HT-29 (cell line): ENCODE results near the gene ZCCHC14. TPM values are rescaled to one million over a fixed set of nuclear protein-coding genes. Genes with fewer than 3 reads are reported as not detected.

Experiments used
- DNase-seq: peaks from one replicate; pipeline ENCODE4 v3.0.0-alpha.2; 2015; ENCODE audit warnings: low spot score
- total RNA-seq: library from RNA; depleted of rRNA; stranded (reverse); fragments of >200 nt; shearing (Covaris generic); gene quantifications from 2 replicates; pipeline ENCODE4 v1.2.3, GENCODE V29; 2014

ZCCHC14 gene
- total RNA-seq, 1 experiment from 2014 or later: 13.8 TPM

DNA sequence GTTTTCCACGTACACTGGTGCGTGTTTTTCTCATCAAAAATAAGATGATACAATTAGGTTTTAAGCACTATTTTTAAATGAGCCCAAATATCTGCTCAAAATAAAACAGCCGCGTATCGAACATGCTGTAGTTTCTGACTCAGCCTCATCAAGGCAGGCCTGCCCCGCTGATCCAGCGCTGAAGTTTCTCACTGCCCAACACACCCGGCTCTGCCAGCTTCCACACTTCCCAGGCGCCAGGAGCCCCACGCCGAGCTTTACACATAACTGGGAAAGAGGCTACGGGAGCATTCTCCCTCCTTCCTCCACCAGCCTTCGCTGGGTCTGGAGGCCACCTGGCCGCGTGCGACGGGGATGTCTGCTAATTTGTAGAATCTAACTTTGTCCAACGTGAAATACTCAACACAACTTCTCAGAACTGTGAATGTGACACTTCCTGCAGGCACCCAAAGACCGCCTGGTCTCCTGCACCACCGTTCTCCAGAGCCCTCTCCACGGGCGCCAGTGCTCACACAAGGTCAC, 58.6 kb downstream of the ZCCHC14 start:
- no peak for DNase-seq

GRCh38 chr16:87432330-87432915, 60.4 kb downstream of the ZCCHC14 start:
- no peak for DNase-seq

DNA sequence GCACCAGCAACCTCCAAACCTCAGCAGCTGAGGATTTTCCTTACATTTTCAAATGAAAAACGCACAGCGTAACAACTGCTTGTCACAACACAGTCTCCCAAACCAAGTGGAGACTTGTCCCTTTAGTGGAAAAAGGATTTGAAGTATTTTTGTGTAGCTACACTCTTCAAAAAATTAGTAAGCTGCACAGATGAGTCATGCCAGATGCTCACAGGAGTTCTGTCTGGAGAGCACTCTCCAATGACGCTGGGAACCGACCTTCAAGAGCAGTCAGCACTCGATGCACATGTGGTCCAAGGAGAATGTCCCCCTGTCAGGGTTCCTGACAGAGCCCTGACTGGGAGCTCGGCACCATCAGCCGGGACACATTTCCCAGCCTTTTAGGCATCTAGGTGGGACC, 60.9 kb downstream of the ZCCHC14 start:
- no peak for DNase-seq

DNA sequence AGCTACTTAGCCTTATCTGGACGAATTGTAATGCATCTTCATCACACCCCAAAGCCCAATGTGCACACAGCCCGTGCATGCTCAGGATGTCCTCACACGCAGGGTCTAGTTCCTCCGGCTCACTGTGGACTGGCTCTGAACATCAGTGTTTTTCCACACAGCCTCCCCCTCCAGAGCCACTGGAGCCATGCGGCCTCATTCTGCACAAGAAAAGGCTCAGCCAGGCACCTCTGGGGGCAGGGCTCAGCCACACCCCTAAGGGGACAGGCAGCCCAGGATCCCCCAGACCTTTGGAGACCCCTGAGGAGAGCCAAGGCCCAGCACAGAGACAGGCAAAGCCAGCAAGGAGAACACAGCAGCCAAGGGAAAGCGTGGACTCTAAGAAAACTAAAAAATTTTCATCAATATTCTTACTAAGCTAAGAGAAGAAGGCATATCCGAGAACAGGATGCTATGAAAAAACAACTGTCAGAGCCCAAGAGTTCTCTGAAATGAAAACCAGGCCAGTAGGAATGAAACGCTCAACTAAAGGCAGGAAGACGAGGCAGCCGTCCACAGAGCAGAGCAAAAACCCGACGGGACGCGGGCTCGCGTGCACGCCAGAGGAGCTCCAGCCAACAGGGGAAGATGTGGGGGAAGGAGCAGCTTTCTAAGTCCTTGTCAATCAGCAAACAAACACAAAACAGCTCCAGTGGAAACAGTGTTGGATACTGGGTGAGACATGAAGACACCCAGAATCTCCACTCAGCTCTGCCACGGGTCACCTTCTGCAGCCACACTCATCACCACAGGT, 66.2 kb downstream of the ZCCHC14 start:
- no peak for DNase-seq

DNA sequence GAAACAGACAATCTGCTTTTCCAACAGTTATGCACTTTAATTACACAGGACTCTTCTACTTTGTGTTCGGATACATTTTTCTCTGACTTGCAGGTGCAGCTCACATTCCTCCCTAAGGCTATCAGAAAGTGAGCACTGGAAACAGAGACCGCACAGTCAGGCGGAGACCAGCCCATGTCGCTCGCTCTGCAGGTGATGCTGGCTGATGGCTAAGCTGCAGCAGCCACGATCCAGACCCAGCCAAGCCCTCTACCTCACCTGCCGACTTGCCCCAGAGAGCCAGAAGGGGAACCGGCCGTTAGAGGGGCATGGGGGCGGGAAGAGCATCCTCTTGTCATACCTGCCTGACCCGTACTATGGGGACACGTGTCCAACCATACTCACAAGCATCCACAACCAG, 66.9 kb downstream of the ZCCHC14 start:
- DNase-seq: no peak

DNA sequence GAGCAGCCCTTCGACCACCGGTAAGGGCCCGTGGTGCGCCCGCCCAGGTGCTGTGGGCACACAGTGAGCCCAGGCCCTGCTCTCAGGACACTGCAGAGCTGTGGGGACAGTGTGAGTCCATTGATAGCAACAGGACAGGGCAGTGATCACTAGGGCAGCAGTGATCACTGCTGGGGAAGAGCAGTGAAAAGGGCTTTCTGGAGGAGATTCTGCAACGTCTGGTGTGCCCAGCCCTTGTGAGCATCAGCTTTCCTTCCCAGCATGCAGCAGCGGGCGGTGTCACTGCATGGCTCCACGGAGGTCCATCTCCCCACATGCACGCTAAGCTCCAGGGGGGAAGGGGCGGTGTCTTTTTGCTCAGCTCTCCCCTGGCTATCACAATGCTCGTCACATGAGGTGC, 68.6 kb downstream of the ZCCHC14 start:
- DNase-seq: no peak

DNA sequence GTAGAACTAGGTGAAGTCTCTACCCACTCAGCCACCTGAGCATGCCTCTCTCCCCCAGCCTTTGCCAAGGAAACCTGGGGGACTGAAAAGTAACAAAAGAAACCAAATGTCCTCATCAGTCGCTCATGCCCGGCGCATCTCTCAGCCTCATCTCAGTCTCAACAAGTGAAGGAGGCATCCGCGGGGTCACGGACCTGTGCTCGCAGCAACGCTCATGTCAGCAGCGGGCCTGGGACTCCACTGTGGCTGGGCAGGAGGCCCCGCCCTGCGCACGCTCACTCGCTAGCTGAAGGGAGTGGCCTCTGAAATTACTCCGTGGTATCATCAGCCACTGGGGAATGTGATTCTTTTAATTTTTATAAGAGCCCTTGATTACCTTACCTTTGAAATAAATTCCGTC, 69.4 kb downstream of the ZCCHC14 start:
- no peak for DNase-seq

GRCh38 chr16:87422106-87422505, 70.7 kb downstream of the ZCCHC14 start:
- DNase-seq: no peak

GRCh38 chr16:87421003-87421912, 71.6 kb downstream of the ZCCHC14 start:
- DNase-seq: no peak

DNA sequence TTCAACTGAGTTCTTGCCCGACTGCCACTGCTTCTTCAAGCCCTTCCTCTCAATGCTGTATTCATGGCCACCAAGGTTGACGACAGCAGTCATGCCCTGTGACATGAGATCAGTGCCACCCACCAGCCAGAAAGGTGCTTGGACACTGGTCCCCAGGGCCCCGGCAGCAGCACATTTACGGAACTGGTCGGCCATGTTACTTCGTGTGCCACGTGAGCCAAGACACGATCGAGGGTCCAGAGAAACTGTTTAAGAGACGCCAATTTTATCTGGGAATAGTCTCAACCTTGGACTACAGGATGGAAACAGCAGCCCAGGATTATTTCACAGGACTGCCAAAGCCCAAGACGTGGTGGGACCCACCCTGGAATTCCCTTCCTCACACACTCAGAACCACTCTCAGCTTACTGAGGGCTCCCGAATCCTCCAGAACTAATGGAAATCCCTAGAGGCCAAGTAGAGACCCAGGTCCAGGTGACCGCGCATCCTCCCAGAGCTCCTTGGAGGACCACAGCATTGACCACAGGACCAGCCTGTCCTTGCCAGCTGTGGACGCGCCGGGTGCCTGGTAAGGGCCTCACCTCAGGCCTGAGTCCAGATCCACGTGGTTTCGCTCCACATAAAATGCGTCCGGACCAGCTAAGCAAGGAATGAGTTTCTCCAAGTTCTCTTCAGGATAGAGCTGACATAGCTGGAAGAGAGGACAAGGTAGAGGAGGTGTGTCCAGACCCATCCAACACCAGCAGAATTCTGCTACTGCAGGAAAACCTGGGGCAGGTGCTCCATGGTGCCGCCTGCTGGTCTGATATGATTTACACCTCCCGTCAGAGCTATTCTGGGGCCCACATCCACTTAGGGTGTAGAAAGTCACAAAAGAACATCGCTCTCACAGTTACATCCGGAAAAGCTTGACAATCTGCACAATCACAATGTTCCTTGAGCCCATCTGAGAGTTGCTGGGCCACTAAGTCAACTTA, 72.5 kb downstream of the ZCCHC14 start:
- no peak for DNase-seq

DNA sequence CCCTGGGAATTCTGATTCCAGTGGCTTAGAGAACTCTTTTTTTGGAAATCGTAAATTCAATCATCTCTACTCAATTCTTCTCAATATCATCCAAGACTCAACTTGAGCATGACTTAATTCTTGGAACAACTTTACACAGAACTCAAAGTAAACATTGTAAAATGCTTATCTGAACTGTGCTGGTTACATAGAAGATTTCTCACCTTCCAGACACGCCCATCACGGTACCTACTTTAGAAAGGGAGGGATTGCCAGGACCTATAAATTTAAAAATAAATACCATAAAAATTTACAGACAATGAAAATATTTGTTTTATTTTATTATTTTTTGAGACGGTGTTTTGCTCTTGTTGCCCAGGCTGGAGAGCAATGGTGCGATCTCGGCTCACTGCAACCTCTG, 74.2 kb downstream of the ZCCHC14 start:
- no peak for DNase-seq

GRCh38 chr16:87418216-87418615, 74.6 kb downstream of the ZCCHC14 start:
- no peak for DNase-seq

- no peak for DNase-seq
Observed at GRCh38 chr16:87417528-87417910, 75.3 kb downstream of the ZCCHC14 start.

DNA sequence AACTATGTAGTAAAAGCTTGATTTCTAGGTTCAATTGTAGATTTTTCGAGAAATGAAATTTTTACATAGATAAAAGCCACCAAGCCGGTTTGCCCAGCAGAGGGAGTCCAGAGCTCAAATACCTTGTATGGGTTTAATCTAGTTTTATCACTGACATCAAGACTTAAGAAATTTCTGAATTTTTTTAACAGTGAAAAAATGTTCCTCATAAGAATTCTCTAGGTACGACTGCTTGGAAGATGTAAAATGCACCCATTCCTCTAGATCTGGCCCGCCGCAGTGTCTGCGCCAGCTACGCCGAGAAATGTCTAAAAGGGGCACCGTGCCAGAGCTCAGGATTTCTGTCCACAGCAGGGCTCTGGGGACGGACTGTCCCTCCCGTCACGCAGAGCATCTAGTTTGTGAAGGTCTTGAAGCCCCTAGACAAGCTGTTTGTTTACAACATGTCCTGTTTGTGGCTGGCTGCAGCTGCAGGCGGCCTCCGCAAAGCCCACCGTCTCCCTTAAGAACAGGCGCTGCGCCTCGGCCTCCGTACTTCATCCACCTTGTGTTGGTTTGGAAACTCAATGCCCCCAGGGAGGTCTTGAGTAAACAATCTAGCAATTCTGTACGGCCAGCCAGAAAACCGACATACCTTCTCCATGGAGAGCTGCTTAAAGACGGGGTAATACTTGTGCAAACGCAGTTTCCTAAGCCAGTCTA, 75.8 kb downstream of the ZCCHC14 start:
- peak; percentile 55 for DNase-seq

- no peak for DNase-seq
Observed at GRCh38 chr16:87415441-87415840, 77.4 kb downstream of the ZCCHC14 start.

DNA sequence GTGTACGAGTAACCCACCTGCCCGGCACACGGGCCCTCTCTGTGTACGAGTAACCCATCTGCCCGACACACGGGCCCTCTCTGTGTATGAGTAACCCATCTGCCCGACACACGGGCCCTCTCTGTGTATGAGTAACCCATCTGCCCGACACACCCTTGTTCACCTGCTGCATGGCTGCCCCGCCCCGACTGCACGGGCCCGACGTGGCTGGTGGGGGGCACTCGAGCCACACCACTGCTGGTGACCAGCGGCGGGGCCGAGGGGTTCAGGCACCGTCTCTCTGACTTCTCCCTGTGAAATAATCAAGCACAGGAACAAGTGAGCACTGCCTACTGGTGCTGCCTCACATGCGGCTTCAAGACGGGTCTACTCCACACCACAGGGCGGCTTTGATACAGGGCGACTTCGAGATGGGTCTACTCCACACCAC, 78.6 kb downstream of the ZCCHC14 start:
- no peak for DNase-seq

- no peak for DNase-seq
Observed at GRCh38 chr16:87412996-87413421, 79.8 kb downstream of the ZCCHC14 start.

DNA sequence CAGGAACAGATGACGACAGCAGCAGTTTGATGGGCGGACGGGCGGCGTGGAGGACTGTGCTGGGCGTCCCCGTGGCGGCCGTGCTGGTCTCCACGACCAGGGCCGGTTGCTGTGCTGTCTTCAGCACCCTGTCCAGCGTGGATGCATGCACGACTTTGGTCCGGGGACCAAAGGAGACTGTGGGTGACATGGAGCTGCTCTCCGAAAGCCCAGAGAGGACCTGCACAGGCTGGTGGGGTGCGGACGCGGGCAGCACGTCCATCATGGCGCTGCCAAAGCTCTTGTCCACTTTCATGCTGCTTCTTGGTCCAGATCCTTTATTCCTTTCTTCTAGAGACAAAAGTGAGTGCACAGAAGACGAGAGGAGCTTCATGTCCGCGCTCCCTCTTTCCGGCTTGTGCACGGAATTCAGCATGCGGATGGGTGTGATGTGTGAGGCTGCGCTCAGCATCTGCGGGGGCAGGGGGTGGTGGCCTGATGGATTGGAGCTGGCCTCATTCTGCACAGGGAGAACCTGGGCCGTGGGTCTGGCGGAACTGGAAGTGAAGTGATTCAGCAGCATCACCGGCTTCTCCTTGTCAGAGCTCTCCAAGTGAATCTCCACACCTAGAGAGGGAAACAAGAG, 80.3 kb downstream of the ZCCHC14 start:
- DNase-seq: no peak

DNA sequence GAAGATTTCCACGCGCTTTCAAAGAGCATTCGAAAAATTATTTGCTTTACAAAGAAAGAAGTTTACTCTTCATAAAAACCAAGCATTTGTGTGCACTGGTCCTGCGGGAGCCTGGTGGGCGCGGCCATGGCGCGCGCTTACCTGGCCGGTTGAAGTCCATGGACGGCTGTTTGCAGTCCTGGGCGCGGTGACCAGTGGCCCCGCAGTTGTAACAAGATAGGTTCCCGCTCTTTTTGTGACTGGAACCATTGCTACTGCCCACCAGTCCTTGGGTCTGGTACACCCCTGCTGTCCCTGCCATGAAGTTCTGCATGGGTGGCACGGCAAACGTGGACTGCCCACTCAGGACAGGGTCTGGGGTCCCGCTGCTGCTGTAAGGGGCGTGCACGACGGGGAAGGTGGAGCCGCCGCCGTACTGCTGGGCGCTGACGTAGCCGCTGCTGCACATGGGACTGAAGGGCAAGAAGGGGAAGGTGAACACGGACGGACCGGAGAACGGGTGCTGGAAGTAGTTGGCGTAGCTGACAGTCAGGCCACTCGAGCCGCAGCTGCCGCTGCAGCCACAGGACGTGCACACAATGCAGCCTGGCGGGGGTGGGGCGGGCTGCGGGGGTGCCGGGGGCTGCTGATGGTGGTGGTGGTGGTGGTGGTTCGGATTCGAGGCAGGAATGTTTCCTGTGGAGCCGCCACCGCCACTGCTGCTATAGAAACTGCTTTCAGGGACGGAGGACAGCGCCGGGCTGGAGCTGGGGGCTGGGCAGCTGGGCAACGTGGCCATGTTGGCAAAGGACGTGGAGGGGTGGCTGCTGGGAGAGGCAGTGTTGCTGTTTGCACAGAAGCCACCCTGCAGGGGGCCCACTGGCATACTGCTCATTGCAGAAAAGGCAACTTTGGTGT, 81.2 kb downstream of the ZCCHC14 start:
- DNase-seq: no peak
